HCT116 (cell line): ENCODE measurements around the gene TM4SF4. TPM values are rescaled to one million over a fixed set of nuclear protein-coding genes. Genes with fewer than 3 reads are reported as not detected.

Experiments used
- ATAC-seq: fragments of 200-7000 bp; cut with Tn5 transposase; 2 replicates; pipeline ENCODE4 v1.9.1; 2020; ENCODE audit warnings: mild to moderate bottlenecking, moderate library complexity
- BruUV-seq: library from RNA; stranded (reverse); fragments of 400-500 nt; replicated peaks from 2 replicates; lab custom pipeline; 2021; lab: Mats Ljungman, UMichigan
- CTCF ChIA-PET: fragments of 300-600 bp; sonication (Branson Sonifier 250); formaldehyde crosslinking; loops from one replicate; lab custom pipeline; 2021; ENCODE audit warnings: antibody characterized with exemption; lab: Charles Lee
- POLR2A ChIA-PET: fragments of 300-600, 350-600 bp; sonication (Branson Sonifier 250); formaldehyde crosslinking; loops from one replicate; lab custom pipeline; 2021; ENCODE audit warnings: antibody characterized with exemption; lab: Charles Lee
- RAD21 ChIA-PET, 2 experiments: fragments of 300-600 bp; sonication (Branson Sonifier 250); formaldehyde crosslinking; loops; one replicate each; lab custom pipeline; 2023; ENCODE audit warnings: low total read pairs in 2 of 2; ENCODE audit not compliant: uncharacterized antibody in 2 of 2, unreplicated experiment in 2 of 2, low non-redundant PET in 1 of 2; lab: Charles Lee
- DNase-seq: peaks from one replicate; pipeline ENCODE4 v3.0.0-alpha.2; 2010; ENCODE audit warnings: low read depth, low spot score
- H2AFZ ChIP-seq: fragments of 200-600 bp; shearing (Covaris generic), sonication (generic); 2 replicates; pipeline ENCODE4 v1.6.1; 2017; ENCODE audit warnings: low read depth, mixed run types, mixed read lengths, antibody characterized with exemption, low read length; ENCODE audit not compliant: poor library complexity, severe bottlenecking
- H3K27ac ChIP-seq: 2 replicates; pipeline ENCODE4 v1.5.1; 2012; ENCODE audit warnings: low read depth, low read length
- H3K27me3 ChIP-seq: fragments of 200-600 bp; sonication (generic); 2 replicates; pipeline ENCODE4 v1.6.1; 2016; ENCODE audit warnings: mixed run types, low read length, mixed read lengths; ENCODE audit not compliant: insufficient read depth
- H3K36me3 ChIP-seq, 2 experiments: fragments of 200-500 bp in 1 of 2; fragments of 200-600 bp in 1 of 2; sonication (Bioruptor generic) in 1 of 2; sonication (generic) in 1 of 2; 2 replicates each; pipeline versions ENCODE4 v1.5.1 to v1.6.1; 2014 to 2016; ENCODE audit warnings: low read length in 2 of 2, inconsistent platforms in 1 of 2, mixed read lengths in 1 of 2, mixed run types in 1 of 2; ENCODE audit not compliant: insufficient read depth in 2 of 2, control insufficient read depth in 1 of 2
- H3K4me1 ChIP-seq, 2 experiments: fragments of 200-600 bp in 1 of 2; sonication (generic) in 1 of 2; 2 replicates each; pipeline versions ENCODE4 v1.5.1 to v1.6.1; 2012 to 2017; ENCODE audit warnings: low read length in 2 of 2, inconsistent platforms in 1 of 2, mild to moderate bottlenecking in 1 of 2, mixed read lengths in 1 of 2, mixed run types in 1 of 2, moderate library complexity in 1 of 2; ENCODE audit not compliant: insufficient read depth in 2 of 2, control insufficient read depth in 1 of 2
- H3K4me2 ChIP-seq: fragments of 200-600 bp; sonication (generic); 2 replicates; pipeline ENCODE4 v1.6.1; 2017; ENCODE audit warnings: mixed run types, low read length, mixed read lengths
- H3K4me3 ChIP-seq, 2 experiments: fragments of 200-600 bp in 1 of 2; sonication (generic) in 1 of 2; replicated peaks in 1 of 2; 2 replicates each; pipeline ENCODE4 v1.5.1; 2011 to 2016; ENCODE audit warnings: low read length in 2 of 2, control low read depth in 1 of 2, low read depth in 1 of 2, mild to moderate bottlenecking in 1 of 2, mixed read lengths in 1 of 2, mixed run types in 1 of 2
- H3K79me2 ChIP-seq: fragments of 200-600 bp; sonication (generic); 2 replicates; pipeline ENCODE4 v1.6.1; 2017; ENCODE audit warnings: mild to moderate bottlenecking, mixed run types, low read length, moderate library complexity, mixed read lengths; ENCODE audit not compliant: insufficient read depth
- H3K9ac ChIP-seq: fragments of 200-600 bp; sonication (generic); 2 replicates; pipeline ENCODE4 v1.6.1; 2016; ENCODE audit warnings: low read length, mixed read lengths
- H3K9me2 ChIP-seq: fragments of 200-600 bp; sonication (generic), shearing (Covaris generic); 2 replicates; pipeline ENCODE4 v1.6.1; 2017; ENCODE audit warnings: mixed run types, mild to moderate bottlenecking, moderate library complexity; ENCODE audit not compliant: insufficient read depth
- H3K9me3 ChIP-seq, 2 experiments: fragments of 200-500 bp in 1 of 2; fragments of 200-600 bp in 1 of 2; sonication (Bioruptor generic) in 1 of 2; sonication (generic) in 1 of 2; 2 replicates each; pipeline ENCODE4 v1.6.1; 2014 to 2017; ENCODE audit warnings: low read length in 2 of 2, mixed read lengths in 2 of 2, inconsistent platforms in 1 of 2, low read depth in 1 of 2, mild to moderate bottlenecking in 1 of 2, mixed run types in 1 of 2, moderate library complexity in 1 of 2; ENCODE audit not compliant: control insufficient read depth in 1 of 2, insufficient read depth in 1 of 2
- H4K20me1 ChIP-seq: fragments of 200-600 bp; sonication (generic), shearing (Covaris generic); 2 replicates; pipeline ENCODE4 v1.6.1; 2017; ENCODE audit warnings: mixed run types, mild to moderate bottlenecking, moderate library complexity; ENCODE audit not compliant: insufficient read depth
- CEBPB ChIP-seq: IDR thresholded peaks from 2 replicates; pipeline ENCODE4 v1.6.1; 2012; ENCODE audit warnings: low read depth
- EZH2phosphoT487 ChIP-seq: fragments of 200-600 bp; IDR thresholded peaks from 2 replicates; pipeline ENCODE4 v1.6.1; 2018; ENCODE audit warnings: antibody characterized with exemption, borderline replicate concordance
- FOSL1 ChIP-seq: IDR thresholded peaks from 2 replicates; pipeline ENCODE4 v1.6.1; 2012; ENCODE audit warnings: low read depth
- POLR2A ChIP-seq: IDR thresholded peaks from 2 replicates; pipeline ENCODE4 v1.7.0; 2011; ENCODE audit warnings: borderline replicate concordance; ENCODE audit not compliant: insufficient read depth, insufficient read length; ENCODE audit errors: extremely low read depth
- POLR2AphosphoS5 ChIP-seq: IDR thresholded peaks from 2 replicates; pipeline ENCODE4 v1.6.1; 2011; ENCODE audit warnings: mild to moderate bottlenecking, low read depth, low read length, moderate library complexity
- RAD21 ChIP-seq: IDR thresholded peaks from 2 replicates; pipeline ENCODE4 v1.6.1; 2012; ENCODE audit warnings: low read depth, mild to moderate bottlenecking
- SIN3A ChIP-seq: IDR thresholded peaks from 2 replicates; pipeline ENCODE4 v1.6.1; 2012; ENCODE audit warnings: low read depth
- SP1 ChIP-seq: IDR thresholded peaks from 2 replicates; pipeline ENCODE4 v1.6.1; 2012; ENCODE audit warnings: low read depth
- YY1 ChIP-seq: IDR thresholded peaks from 2 replicates; pipeline ENCODE4 v1.6.1; 2011; ENCODE audit warnings: low read length, low read depth, moderate library complexity, mild to moderate bottlenecking; ENCODE audit not compliant: insufficient replicate concordance; ENCODE audit errors: extremely low read depth
- ZFX ChIP-seq: fragments of 450-650 bp; IDR thresholded peaks from 2 replicates; pipeline ENCODE4 v1.6.1; 2017
- ZNF274 ChIP-seq: fragments of 200-500 bp; sonication (Bioruptor generic); IDR thresholded peaks from 2 replicates; pipeline ENCODE4 v1.6.1; 2014; ENCODE audit warnings: mild to moderate bottlenecking, low read depth, low read length, inconsistent platforms
- intact Hi-C: fragments of 100-400 bp; cut with micrococcal nuclease; formaldehyde crosslinking; loops from 2 replicates; pipeline ENCODE4 v1.10.0; 2022
- total RNA-seq: library from RNA; stranded (reverse); gene quantifications from one replicate; pipeline ENCODE4 v1.2.1, GENCODE V29; 2021; ENCODE audit not compliant: unreplicated experiment
- TF ChIP-seq, protein P1 (sequence below): IDR thresholded peaks from 2 replicates; pipeline ENCODE4 v1.6.1; 2012
- TF ChIP-seq, protein P2 (sequence below): IDR thresholded peaks from 2 replicates; pipeline ENCODE4 v1.6.1; 2012
- TF ChIP-seq, protein P3 (sequence below), 3 experiments: fragments of 200-600 bp in 1 of 3; sonication (generic) in 1 of 3; IDR thresholded peaks in 2 of 3; conservative IDR thresholded peaks in 1 of 3; 2 replicates each; pipeline ENCODE4 v1.5.1; 2012 to 2017; ENCODE audit warnings: low read depth in 2 of 3, low read length in 2 of 3, antibody characterized with exemption in 1 of 3, borderline replicate concordance in 1 of 3, control low read depth in 1 of 3, mild to moderate bottlenecking in 1 of 3, mixed read lengths in 1 of 3, mixed run types in 1 of 3, moderate library complexity in 1 of 3; ENCODE audit not compliant: insufficient read depth in 1 of 3

The TM4SF4 gene
- total RNA-seq, 1 experiment from 2014 or later, result 0.91 TPM

DNA sequence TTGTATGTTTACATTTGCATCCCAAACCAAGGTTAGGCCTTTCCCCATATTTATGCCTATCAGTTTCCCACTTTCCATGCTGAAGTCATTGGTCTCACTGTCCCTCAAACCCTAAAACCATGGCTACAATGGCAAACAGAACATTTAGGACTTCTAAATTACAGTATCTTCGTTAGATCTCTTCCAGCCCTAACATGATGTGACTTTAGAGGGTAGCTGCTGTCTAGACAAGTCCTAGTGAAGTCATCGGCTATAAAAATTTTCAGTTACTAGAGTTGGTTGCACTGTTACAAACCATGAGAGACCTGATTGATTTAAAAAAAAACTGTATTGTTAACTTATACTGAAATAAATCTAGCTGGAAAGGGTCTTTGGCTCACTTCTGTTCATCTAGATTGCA, 54.6 kb downstream of the TM4SF4 start:
- H3K79me2 ChIP-seq, result peaks cover 15% of the 10 kb centered on the region
- BruUV-seq, result no TSS peak
- H4K20me1 ChIP-seq, result no peaks in the 10 kb centered on the region; the same call in 1 of the 2 replicates
- ATAC-seq, result no peak
- H3K9ac ChIP-seq, result no peak overlapping the region
- no peak overlapping the region for H3K4me3 ChIP-seq
- intact Hi-C loops, result no loop called here
- H3K9me3 ChIP-seq, result no peaks in the 10 kb centered on the region
- H3K27ac ChIP-seq, result no peak overlapping the region
- TF ChIP-seq YY1 (no peak), RAD21 (no peak), FOSL1 (no peak), CEBPB (no peak), ZFX (no peak), EZH2phosphoT487 (no peak), POLR2A (no peak), SP1 (no peak), POLR2AphosphoS5 (no peak), SIN3A (no peak), ZNF274 (no peak)
- TF ChIP-seq, protein P1, sequence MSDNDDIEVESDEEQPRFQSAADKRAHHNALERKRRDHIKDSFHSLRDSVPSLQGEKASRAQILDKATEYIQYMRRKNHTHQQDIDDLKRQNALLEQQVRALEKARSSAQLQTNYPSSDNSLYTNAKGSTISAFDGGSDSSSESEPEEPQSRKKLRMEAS, result no peak
- TF ChIP-seq, protein P2, sequence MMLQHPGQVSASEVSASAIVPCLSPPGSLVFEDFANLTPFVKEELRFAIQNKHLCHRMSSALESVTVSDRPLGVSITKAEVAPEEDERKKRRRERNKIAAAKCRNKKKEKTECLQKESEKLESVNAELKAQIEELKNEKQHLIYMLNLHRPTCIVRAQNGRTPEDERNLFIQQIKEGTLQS, result no peak
- TF ChIP-seq, protein P3, sequence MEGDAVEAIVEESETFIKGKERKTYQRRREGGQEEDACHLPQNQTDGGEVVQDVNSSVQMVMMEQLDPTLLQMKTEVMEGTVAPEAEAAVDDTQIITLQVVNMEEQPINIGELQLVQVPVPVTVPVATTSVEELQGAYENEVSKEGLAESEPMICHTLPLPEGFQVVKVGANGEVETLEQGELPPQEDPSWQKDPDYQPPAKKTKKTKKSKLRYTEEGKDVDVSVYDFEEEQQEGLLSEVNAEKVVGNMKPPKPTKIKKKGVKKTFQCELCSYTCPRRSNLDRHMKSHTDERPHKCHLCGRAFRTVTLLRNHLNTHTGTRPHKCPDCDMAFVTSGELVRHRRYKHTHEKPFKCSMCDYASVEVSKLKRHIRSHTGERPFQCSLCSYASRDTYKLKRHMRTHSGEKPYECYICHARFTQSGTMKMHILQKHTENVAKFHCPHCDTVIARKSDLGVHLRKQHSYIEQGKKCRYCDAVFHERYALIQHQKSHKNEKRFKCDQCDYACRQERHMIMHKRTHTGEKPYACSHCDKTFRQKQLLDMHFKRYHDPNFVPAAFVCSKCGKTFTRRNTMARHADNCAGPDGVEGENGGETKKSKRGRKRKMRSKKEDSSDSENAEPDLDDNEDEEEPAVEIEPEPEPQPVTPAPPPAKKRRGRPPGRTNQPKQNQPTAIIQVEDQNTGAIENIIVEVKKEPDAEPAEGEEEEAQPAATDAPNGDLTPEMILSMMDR (IDR thresholded peaks at IDR 0.05 in 2 of 3, conservative IDR thresholded peaks at IDR 0.05 in 1 of 3; ENCODE audit: borderline replicate concordance in 1 of 3, insufficient read depth in 1 of 3, low read depth in 2 of 3, low read length in 2 of 3), result no peak
- peaks cover 0 to 6% of the 10 kb centered on the region in 2 experiments; a peak in 2 of 4 replicates for H3K36me3 ChIP-seq
- CTCF ChIA-PET, result no interaction called here
- H3K4me1 ChIP-seq, result peaks cover 0 to 4% of the 10 kb centered on the region in 2 experiments; a peak in 1 of 4 replicates
- no peak overlapping the region for H2AFZ ChIP-seq
- RAD21 ChIA-PET, result no interaction called here
- POLR2A ChIA-PET, result no interaction called here
- no peak for DNase-seq
- no peaks in the 10 kb centered on the region for H3K27me3 ChIP-seq
- H3K4me2 ChIP-seq, result no peak overlapping the region
- no peaks in the 10 kb centered on the region for H3K9me2 ChIP-seq
